DOHH2 (cell line): ENCODE data around the gene MUC5AC.

ENCODE experiments used
- H3F3A ChIP-seq: fragments of 200-600 bp; sonication (generic), shearing (Covaris generic); 2 replicates; pipeline ENCODE4 v1.6.0; 2016; ENCODE audit warnings: antibody characterized with exemption, mild to moderate bottlenecking; ENCODE audit not compliant: control insufficient read depth, insufficient read depth
- H3K27ac ChIP-seq: fragments of 200-600 bp; sonication (generic); 2 replicates; pipeline ENCODE4 v1.5.1; 2014; ENCODE audit warnings: low read depth, mild to moderate bottlenecking, low read length, moderate library complexity
- H3K27me3 ChIP-seq: fragments of 200-600 bp; sonication (generic); 2 replicates; pipeline ENCODE4 v1.6.1; 2014; ENCODE audit warnings: mild to moderate bottlenecking, low read length, mixed read lengths; ENCODE audit not compliant: control insufficient read depth
- H3K36me3 ChIP-seq: fragments of 200-600 bp; sonication (generic); 2 replicates; pipeline ENCODE4 v1.6.1; 2014; ENCODE audit warnings: mild to moderate bottlenecking, low read length, moderate library complexity, mixed read lengths; ENCODE audit not compliant: control insufficient read depth
- H3K4me1 ChIP-seq: fragments of 200-600 bp; sonication (generic); 2 replicates; pipeline ENCODE4 v1.6.1; 2014; ENCODE audit warnings: mild to moderate bottlenecking, low read length, mixed read lengths; ENCODE audit not compliant: control insufficient read depth
- H3K4me2 ChIP-seq: fragments of 200-600 bp; sonication (generic); 2 replicates; pipeline ENCODE4 v1.6.0; 2014; ENCODE audit warnings: mild to moderate bottlenecking, low read length, moderate library complexity
- H3K4me3 ChIP-seq: fragments of 200-600 bp; sonication (generic); 2 replicates; pipeline ENCODE4 v1.5.1; 2014; ENCODE audit warnings: mild to moderate bottlenecking, low read length, mixed read lengths
- H3K79me2 ChIP-seq: fragments of 200-600 bp; sonication (generic); 2 replicates; pipeline ENCODE4 v1.6.1; 2014; ENCODE audit warnings: mild to moderate bottlenecking, low read length, mixed read lengths; ENCODE audit not compliant: control insufficient read depth
- H3K9me2 ChIP-seq: fragments of 200-600 bp; sonication (generic); replicated peaks from 2 replicates; pipeline ENCODE4 v1.6.1; 2014; ENCODE audit warnings: mild to moderate bottlenecking, low read length, mixed read lengths; ENCODE audit not compliant: control insufficient read depth
- H3K9me3 ChIP-seq: fragments of 200-600 bp; sonication (generic); 2 replicates; pipeline ENCODE4 v1.6.1; 2014; ENCODE audit warnings: antibody characterized with exemption, low read length, mixed read lengths; ENCODE audit not compliant: control insufficient read depth, insufficient read depth
- H4K20me1 ChIP-seq: fragments of 200-600 bp; sonication (generic); 2 replicates; pipeline ENCODE4 v1.6.0; 2014; ENCODE audit warnings: low read depth, mild to moderate bottlenecking, antibody characterized with exemption, low read length, moderate library complexity; ENCODE audit not compliant: control insufficient read depth, insufficient read depth
- EZH2phosphoT487 ChIP-seq: fragments of 200-600 bp; sonication (generic); IDR thresholded peaks from 2 replicates; pipeline ENCODE4 v1.6.1; 2017; ENCODE audit warnings: borderline replicate concordance, mild to moderate bottlenecking, antibody characterized with exemption, low read length, moderate library complexity, mixed read lengths
- TF ChIP-seq, protein P1 (sequence below): fragments of 200-600 bp; sonication (generic); IDR thresholded peaks from one replicate; pipeline ENCODE4 v1.5.1; 2014; ENCODE audit warnings: antibody characterized with exemption, mild to moderate bottlenecking, low read depth, low read length; ENCODE audit not compliant: poor library complexity, severe bottlenecking

MUC5AC gene

DNA sequence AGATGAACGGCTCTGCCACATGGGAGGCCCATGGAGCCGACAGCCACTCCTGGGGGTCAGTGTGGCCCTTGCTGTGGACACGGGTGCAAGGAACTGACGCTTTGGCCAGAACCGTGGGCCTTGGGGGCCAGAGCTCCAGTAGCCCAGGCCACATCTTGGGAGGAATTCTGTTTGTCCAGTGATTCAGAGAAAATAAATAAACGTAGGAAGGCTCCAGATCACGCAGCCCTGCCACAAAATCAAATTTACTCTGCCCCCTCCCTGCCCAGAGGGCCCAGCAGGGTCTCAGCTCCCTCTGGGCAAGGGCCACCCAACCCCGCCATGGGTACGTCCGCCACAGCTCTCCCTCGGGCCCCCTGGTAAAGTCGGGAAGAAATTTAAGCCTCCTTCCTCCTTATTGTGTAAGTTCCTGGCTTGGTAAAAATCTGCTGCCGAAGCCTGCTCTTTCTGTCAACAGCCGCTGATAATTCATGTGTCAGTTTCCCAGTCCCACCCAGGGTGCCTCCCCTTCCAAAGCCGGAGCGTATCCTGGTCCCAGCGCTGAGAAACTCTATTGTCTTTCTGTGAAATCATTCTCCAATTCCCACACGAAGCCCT is 6.9 kb upstream of the MUC5AC start:
- H3K4me2 ChIP-seq, result no peak overlapping the region
- H3K27me3 ChIP-seq, result 0 out of 2 replicates have a peak, but pooled peaks cover 2% of the 10 kb centered on the region
- no peaks in the 10 kb centered on the region for H4K20me1 ChIP-seq

GRCh38 chr11:1151366-1152315 is 6.1 kb upstream of the MUC5AC start:
- H3K36me3 ChIP-seq, result no peaks in the 10 kb centered on the region
- H3F3A ChIP-seq, result no peaks in the 10 kb centered on the region; the same call in 1 of the 2 replicates
- H3K4me3 ChIP-seq, result no peak overlapping the region
- H4K20me1 ChIP-seq, result no peaks in the 10 kb centered on the region
- 0 out of 2 replicates have a peak, but pooled peaks cover 2% of the 10 kb centered on the region for H3K27me3 ChIP-seq
- no peak for TF ChIP-seq EZH2phosphoT487
- TF ChIP-seq, protein P1, sequence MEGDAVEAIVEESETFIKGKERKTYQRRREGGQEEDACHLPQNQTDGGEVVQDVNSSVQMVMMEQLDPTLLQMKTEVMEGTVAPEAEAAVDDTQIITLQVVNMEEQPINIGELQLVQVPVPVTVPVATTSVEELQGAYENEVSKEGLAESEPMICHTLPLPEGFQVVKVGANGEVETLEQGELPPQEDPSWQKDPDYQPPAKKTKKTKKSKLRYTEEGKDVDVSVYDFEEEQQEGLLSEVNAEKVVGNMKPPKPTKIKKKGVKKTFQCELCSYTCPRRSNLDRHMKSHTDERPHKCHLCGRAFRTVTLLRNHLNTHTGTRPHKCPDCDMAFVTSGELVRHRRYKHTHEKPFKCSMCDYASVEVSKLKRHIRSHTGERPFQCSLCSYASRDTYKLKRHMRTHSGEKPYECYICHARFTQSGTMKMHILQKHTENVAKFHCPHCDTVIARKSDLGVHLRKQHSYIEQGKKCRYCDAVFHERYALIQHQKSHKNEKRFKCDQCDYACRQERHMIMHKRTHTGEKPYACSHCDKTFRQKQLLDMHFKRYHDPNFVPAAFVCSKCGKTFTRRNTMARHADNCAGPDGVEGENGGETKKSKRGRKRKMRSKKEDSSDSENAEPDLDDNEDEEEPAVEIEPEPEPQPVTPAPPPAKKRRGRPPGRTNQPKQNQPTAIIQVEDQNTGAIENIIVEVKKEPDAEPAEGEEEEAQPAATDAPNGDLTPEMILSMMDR, result no peak
- H3K4me2 ChIP-seq, result no peak overlapping the region
- H3K9me3 ChIP-seq, result peaks cover 13% of the 10 kb centered on the region; the same call in 1 of the 2 replicates
- H3K27ac ChIP-seq, result no peak overlapping the region
- no peaks in the 10 kb centered on the region for H3K79me2 ChIP-seq
- H3K9me2 ChIP-seq, result no peaks in the 10 kb centered on the region
- peaks cover 8% of the 10 kb centered on the region for H3K4me1 ChIP-seq

More for the DNA sequence above, 6.9 kb upstream of the MUC5AC start:
- no peaks in the 10 kb centered on the region for H3K79me2 ChIP-seq
- H3K36me3 ChIP-seq, result no peaks in the 10 kb centered on the region
- H3K9me2 ChIP-seq, result no peaks in the 10 kb centered on the region
- no peak overlapping the region for H3K27ac ChIP-seq
- H3K4me3 ChIP-seq, result no peak overlapping the region
- no peaks in the 10 kb centered on the region; the same call in 1 of the 2 replicates for H3F3A ChIP-seq
- peaks cover 7% of the 10 kb centered on the region; the same call in 1 of the 2 replicates for H3K9me3 ChIP-seq
- H3K4me1 ChIP-seq, result peaks cover 8% of the 10 kb centered on the region
- no peak for TF ChIP-seq EZH2phosphoT487
- TF ChIP-seq, protein P1, result no peak

GRCh38 chr11:1152316-1153104 is 5.2 kb upstream of the MUC5AC start:
- H3K27me3 ChIP-seq, result 0 out of 2 replicates have a peak, but pooled peaks cover 2% of the 10 kb centered on the region
- H3K9me3 ChIP-seq, result peaks cover 12% of the 10 kb centered on the region; the same call in 1 of the 2 replicates
- no peak overlapping the region for H3K4me2 ChIP-seq
- no peak for TF ChIP-seq EZH2phosphoT487
- TF ChIP-seq, protein P1, result no peak
- no peaks in the 10 kb centered on the region for H4K20me1 ChIP-seq
- H3K27ac ChIP-seq, result no peak overlapping the region
- peaks cover 8% of the 10 kb centered on the region for H3K4me1 ChIP-seq
- H3K4me3 ChIP-seq, result no peak overlapping the region
- no peaks in the 10 kb centered on the region for H3K36me3 ChIP-seq
- H3F3A ChIP-seq, result no peaks in the 10 kb centered on the region; the same call in 1 of the 2 replicates
- no peaks in the 10 kb centered on the region for H3K9me2 ChIP-seq
- no peaks in the 10 kb centered on the region for H3K79me2 ChIP-seq
